HTERT RPE-1 (cell line): ENCODE results near the gene UBE4B.

Experiments
- in situ Hi-C: fragments of 300-500 bp; cut with MboI; formaldehyde crosslinking; loops from 4 replicates; pipeline ENCODE4 v1.14.3; 2020; ENCODE audit warnings: low sequenced_read_pairs

The UBE4B gene

GRCh38 chr1:10108948-10109708 is 76.4 kb downstream of the UBE4B start:
- in situ Hi-C loops, result no loop called here

GRCh38 chr1:10113501-10113900 is 80.7 kb downstream of the UBE4B start:
- in situ Hi-C loops, result no loop called here

GRCh38 chr1:10114746-10115145 is 82.0 kb downstream of the UBE4B start:
- in situ Hi-C loops, result no loop called here

- in situ Hi-C loops, result no loop called here
Observed at GRCh38 chr1:10117132-10117531, 84.4 kb downstream of the UBE4B start.

GRCh38 chr1:10117865-10118264 is 85.1 kb downstream of the UBE4B start:
- in situ Hi-C loops, result no loop called here

GRCh38 chr1:10121688-10122087 is 88.9 kb downstream of the UBE4B start:
- in situ Hi-C loops, result no loop called here

GRCh38 chr1:10122926-10123325 is 90.2 kb downstream of the UBE4B start:
- in situ Hi-C loops, result no loop called here

- in situ Hi-C loops, result no loop called here
Observed at GRCh38 chr1:10128101-10128765, 95.5 kb downstream of the UBE4B start.

GRCh38 chr1:10132316-10132715 is 99.6 kb downstream of the UBE4B start:
- in situ Hi-C loops, result no loop called here

GRCh38 chr1:10132852-10133251 is 100.1 kb downstream of the UBE4B start:
- in situ Hi-C loops, result no loop called here

GRCh38 chr1:10140981-10141380 is 108.2 kb downstream of the UBE4B start:
- in situ Hi-C loops, result no loop called here

GRCh38 chr1:10143961-10144485 is 111.3 kb downstream of the UBE4B start:
- in situ Hi-C loops, result no loop called here

- in situ Hi-C loops, result no loop called here
Observed at GRCh38 chr1:10146391-10146790, 113.6 kb downstream of the UBE4B start.

GRCh38 chr1:10149231-10149630 is 116.5 kb downstream of the UBE4B start:
- in situ Hi-C loops, result no loop called here

- in situ Hi-C loops, result no loop called here
Observed at GRCh38 chr1:10152709-10153284, 120.0 kb downstream of the UBE4B start.

GRCh38 chr1:10155087-10155712 is 122.4 kb downstream of the UBE4B start:
- in situ Hi-C loops, result no loop called here

- in situ Hi-C loops, result no loop called here
Observed at GRCh38 chr1:10160173-10160572, 127.4 kb downstream of the UBE4B start.

- in situ Hi-C loops, result no loop called here
Observed at GRCh38 chr1:10160907-10161490, 128.2 kb downstream of the UBE4B start.

- in situ Hi-C loops, result no loop called here
Observed at GRCh38 chr1:10161541-10162290, 129.0 kb downstream of the UBE4B start.

GRCh38 chr1:10168912-10169514 is 136.3 kb downstream of the UBE4B start:
- in situ Hi-C loops, result no loop called here
